K562 (cell line): Measurements from ENCODE around the gene BRD3. TPM values are rescaled to one million over a fixed set of nuclear protein-coding genes. Genes with fewer than 3 reads are reported as not detected.

ENCODE experiments used
- NFRKB ChIP-seq: fragments of 450-650 bp; IDR thresholded peaks from 2 replicates; pipeline ENCODE4 v1.6.1; 2016; ENCODE audit warnings: low read depth
- OTX1 ChIP-seq: fragments of 450-650 bp; formaldehyde crosslinking; IDR thresholded peaks from 2 replicates; pipeline ENCODE4 v1.4.0; 2022; ENCODE audit warnings: mild to moderate bottlenecking
- PRMT5 ChIP-seq: sonication (generic); formaldehyde crosslinking; IDR thresholded peaks from 2 replicates; pipeline ENCODE4 v1.5.0; 2020; ENCODE audit warnings: missing genetic modification reagents
- SAP30 ChIP-seq: fragments of 200-600 bp; sonication (generic); IDR thresholded peaks from 2 replicates; pipeline ENCODE4 v1.6.1; 2012; ENCODE audit warnings: borderline replicate concordance, low read depth, mild to moderate bottlenecking, moderate library complexity, low read length, control low read depth, inconsistent platforms; ENCODE audit not compliant: insufficient read depth, poor library complexity, severe bottlenecking
- TAF1 ChIP-seq: IDR thresholded peaks from 2 replicates; pipeline ENCODE4 v1.6.1; 2011; ENCODE audit warnings: mild to moderate bottlenecking, low read length, moderate library complexity; ENCODE audit not compliant: insufficient read depth, control insufficient read depth, severe bottlenecking; ENCODE audit errors: extremely low read depth
- ZNF347 ChIP-seq: fragments of 450-650 bp; formaldehyde crosslinking; IDR thresholded peaks from 2 replicates; pipeline ENCODE4 v1.4.0; 2020; ENCODE audit warnings: low read depth, mild to moderate bottlenecking, moderate library complexity
- ZNF77 ChIP-seq: fragments of 250-450 bp; sonication (Bioruptor Pico); IDR thresholded peaks from 2 replicates; pipeline ENCODE4 v1.5.0; 2020
- polyA plus RNA-seq, 8 experiments: library from polyadenylated mRNA; depleted of rRNA in 4 of 8; stranded (reverse) in 5 of 8; unstranded in 3 of 8; fragments of >200 nt; fragmentation: Nextera tagmentation in 2 of 8; fragmentation: Illumina TruSeq in 1 of 8; extraction: Ambion mirVana in 2 of 8; extraction: Trizol in 1 of 8; gene quantifications; 2 replicates each; pipeline versions ENCODE4 v1.2.1 to v1.2.3, GENCODE V29; 2011 to 2014; ENCODE audit warnings: inconsistent platforms in 1 of 8, missing spikeins in 1 of 8
- total RNA-seq, 7 experiments: library from RNA; depleted of rRNA in 6 of 7; stranded (reverse); fragments of >200 nt in 6 of 7; fragmentation: Illumina TruSeq in 2 of 7; extraction: Trizol in 2 of 7; gene quantifications; 2 replicates each; pipeline versions ENCODE4 v1.2.1 to v1.2.3, GENCODE V29; 2011 to 2021; ENCODE audit warnings: low replicate concordance in 1 of 7
- TF ChIP-seq, protein P1 (sequence below), 2 experiments: fragments of 450-650 bp; IDR thresholded peaks; 2 replicates each; pipeline ENCODE4 v1.6.1; 2016; ENCODE audit warnings: mild to moderate bottlenecking in 2 of 2, borderline replicate concordance in 1 of 2, low read depth in 1 of 2, moderate library complexity in 1 of 2
- TF ChIP-seq, protein P2 (sequence below): fragments of 450-650 bp; formaldehyde crosslinking; IDR thresholded peaks from 2 replicates; pipeline ENCODE4 v1.4.0; 2020; ENCODE audit warnings: mild to moderate bottlenecking
- TF ChIP-seq, protein P3 (sequence below): fragments of 250-450 bp; sonication (Bioruptor Pico); IDR thresholded peaks from 2 replicates; pipeline ENCODE4 v1.4.0; 2020; ENCODE audit warnings: mild to moderate bottlenecking
- TF ChIP-seq, protein P4 (sequence below), 2 experiments: fragments of 450-650 bp in 1 of 2; IDR thresholded peaks; 2 replicates each; pipeline ENCODE4 v1.6.1; 2011 to 2017; ENCODE audit warnings: low read depth in 2 of 2, antibody characterized with exemption in 1 of 2, borderline replicate concordance in 1 of 2, low read length in 1 of 2, mild to moderate bottlenecking in 1 of 2, mixed read lengths in 1 of 2; ENCODE audit not compliant: control insufficient read depth in 1 of 2

BRD3 gene
- total and polyA plus RNA-seq, 9 of the 15 experiments (the other 6 are each of a cell fraction or from before 2014, with no cell fraction given): 0.82 to 37.1 (median 4.2) TPM

DNA sequence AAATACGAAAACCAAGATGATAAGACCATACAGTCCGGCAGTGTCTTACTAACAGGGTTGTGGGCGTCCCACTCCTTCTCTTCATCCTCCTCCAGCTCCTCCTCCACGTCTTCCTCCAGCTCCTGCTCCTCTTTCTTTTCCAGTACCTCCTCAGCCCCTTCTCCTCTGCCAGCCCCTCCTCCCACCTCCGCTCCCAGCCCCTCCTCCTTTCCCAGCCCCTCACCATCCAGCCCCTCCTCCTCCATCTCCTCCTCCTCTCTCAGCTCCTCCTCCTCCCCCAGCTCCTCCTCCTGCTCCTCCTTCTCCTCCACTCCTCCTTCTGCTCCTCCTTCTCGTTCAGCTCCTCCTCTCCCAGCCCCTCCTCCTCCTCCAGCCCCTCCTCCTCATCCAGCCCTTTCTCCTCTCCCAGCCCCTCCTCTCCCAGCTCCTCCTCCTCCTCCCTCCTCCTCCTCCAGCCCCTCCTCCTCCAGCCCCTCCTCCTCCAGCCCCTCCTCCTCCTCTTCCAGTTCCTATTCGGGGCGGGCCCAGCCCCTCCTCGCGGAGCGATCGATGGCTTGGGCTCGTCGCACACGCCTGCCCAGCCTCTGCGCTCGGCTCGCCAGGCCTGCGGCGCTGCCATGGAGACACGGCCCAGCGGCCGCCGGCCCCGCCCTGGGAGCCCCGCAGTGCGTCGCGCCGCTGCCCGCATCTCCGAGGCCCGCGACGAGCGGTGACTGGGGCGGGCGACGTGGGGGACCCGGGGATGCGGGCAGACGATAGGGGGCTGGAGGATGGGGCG is 42.8 kb downstream of the BRD3 start, which contains the start of gene BRD3OS (continued):
- TF ChIP-seq, protein P1, sequence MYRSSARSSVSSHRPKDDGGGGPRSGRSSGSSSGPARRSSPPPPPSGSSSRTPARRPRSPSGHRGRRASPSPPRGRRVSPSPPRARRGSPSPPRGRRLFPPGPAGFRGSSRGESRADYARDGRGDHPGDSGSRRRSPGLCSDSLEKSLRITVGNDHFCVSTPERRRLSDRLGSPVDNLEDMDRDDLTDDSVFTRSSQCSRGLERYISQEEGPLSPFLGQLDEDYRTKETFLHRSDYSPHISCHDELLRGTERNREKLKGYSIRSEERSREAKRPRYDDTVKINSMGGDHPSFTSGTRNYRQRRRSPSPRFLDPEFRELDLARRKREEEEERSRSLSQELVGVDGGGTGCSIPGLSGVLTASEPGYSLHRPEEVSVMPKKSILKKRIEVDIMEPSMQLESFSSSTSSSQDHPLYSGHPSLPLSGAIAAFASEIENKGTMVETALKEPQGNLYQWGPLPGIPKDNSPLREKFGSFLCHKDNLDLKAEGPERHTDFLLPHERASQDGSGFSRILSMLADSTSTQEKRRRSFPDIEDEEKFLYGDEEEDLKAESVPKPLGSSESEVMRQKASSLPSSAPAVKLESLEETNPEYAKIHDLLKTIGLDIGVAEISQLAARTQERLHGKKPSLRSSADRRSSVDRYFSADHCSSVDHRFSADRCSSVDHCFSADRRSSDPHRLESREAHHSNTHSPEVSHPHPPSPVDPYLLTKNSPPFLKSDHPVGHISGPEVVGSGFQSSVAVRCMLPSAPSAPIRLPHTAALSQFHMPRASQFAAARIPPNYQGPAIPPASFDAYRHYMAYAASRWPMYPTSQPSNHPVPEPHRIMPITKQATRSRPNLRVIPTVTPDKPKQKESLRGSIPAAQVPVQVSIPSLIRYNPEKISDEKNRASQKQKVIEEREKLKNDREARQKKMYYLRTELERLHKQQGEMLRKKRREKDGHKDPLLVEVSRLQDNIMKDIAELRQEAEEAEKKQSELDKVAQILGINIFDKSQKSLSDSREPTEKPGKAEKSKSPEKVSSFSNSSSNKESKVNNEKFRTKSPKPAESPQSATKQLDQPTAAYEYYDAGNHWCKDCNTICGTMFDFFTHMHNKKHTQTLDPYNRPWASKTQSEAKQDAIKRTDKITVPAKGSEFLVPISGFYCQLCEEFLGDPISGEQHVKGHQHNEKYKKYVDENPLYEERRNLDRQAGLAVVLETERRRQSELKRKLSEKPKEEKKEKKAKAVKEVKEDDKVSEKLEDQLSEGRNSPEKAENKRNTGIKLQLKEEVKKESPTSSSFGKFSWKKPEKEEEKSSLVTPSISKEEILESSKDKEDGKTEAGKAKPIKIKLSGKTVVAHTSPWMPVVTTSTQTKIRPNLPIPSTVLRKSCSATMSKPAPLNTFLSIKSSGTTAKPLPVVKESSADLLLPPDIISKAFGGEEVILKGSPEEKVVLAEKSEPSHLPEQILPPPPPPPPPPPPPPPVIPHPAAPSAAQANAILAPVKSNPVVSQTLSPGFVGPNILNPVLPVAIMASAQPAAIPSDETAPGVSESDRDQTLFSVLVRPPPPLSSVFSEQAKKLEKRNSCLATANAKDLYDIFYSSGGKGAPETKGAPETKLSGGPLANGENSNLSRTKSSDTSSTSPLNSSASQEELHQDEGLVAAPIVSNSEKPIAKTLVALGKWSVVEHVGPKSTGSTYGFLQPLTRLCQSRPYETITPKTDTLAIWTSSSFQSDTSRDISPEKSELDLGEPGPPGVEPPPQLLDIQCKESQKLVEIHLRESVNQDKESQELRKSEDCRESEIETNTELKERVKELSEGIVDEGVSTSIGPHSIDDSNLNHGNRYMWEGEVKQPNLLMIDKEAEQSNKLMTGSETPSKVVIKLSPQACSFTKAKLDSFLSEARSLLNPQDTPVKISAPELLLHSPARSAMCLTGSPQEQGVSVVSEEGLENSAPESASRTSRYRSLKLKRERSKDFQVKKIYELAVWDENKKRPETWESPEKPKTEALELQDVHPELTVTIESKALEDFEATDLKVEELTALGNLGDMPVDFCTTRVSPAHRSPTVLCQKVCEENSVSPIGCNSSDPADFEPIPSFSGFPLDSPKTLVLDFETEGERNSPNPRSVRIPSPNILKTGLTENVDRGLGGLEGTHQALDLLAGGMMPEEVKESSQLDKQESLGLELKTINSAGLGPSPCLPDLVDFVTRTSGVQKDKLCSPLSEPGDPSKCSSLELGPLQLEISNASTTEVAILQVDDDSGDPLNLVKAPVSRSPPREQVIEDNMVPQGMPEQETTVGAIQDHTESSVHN (IDR thresholded peaks at IDR 0.05; ENCODE audit: borderline replicate concordance in 1 of 2, low read depth in 1 of 2): no peak
- TF ChIP-seq TAF1: no peak
- TF ChIP-seq, protein P2, sequence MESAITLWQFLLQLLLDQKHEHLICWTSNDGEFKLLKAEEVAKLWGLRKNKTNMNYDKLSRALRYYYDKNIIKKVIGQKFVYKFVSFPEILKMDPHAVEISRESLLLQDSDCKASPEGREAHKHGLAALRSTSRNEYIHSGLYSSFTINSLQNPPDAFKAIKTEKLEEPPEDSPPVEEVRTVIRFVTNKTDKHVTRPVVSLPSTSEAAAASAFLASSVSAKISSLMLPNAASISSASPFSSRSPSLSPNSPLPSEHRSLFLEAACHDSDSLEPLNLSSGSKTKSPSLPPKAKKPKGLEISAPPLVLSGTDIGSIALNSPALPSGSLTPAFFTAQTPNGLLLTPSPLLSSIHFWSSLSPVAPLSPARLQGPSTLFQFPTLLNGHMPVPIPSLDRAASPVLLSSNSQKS (CRISPR knock-in tag): no peak
- TF ChIP-seq ZNF347 (CRISPR knock-in tag): no peak
- no peak for TF ChIP-seq ZNF77
- TF ChIP-seq NFRKB: no peak
- peak; percentile 36 for TF ChIP-seq SAP30
- TF ChIP-seq, protein P3, sequence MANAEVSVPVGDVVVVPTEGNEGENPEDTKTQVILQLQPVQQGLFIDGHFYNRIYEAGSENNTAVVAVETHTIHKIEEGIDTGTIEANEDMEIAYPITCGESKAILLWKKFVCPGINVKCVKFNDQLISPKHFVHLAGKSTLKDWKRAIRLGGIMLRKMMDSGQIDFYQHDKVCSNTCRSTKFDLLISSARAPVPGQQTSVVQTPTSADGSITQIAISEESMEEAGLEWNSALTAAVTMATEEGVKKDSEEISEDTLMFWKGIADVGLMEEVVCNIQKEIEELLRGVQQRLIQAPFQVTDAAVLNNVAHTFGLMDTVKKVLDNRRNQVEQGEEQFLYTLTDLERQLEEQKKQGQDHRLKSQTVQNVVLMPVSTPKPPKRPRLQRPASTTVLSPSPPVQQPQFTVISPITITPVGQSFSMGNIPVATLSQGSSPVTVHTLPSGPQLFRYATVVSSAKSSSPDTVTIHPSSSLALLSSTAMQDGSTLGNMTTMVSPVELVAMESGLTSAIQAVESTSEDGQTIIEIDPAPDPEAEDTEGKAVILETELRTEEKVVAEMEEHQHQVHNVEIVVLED (CRISPR knock-in tag): peak; percentile 92
- TF ChIP-seq PRMT5: no peak
- TF ChIP-seq, protein P4, sequence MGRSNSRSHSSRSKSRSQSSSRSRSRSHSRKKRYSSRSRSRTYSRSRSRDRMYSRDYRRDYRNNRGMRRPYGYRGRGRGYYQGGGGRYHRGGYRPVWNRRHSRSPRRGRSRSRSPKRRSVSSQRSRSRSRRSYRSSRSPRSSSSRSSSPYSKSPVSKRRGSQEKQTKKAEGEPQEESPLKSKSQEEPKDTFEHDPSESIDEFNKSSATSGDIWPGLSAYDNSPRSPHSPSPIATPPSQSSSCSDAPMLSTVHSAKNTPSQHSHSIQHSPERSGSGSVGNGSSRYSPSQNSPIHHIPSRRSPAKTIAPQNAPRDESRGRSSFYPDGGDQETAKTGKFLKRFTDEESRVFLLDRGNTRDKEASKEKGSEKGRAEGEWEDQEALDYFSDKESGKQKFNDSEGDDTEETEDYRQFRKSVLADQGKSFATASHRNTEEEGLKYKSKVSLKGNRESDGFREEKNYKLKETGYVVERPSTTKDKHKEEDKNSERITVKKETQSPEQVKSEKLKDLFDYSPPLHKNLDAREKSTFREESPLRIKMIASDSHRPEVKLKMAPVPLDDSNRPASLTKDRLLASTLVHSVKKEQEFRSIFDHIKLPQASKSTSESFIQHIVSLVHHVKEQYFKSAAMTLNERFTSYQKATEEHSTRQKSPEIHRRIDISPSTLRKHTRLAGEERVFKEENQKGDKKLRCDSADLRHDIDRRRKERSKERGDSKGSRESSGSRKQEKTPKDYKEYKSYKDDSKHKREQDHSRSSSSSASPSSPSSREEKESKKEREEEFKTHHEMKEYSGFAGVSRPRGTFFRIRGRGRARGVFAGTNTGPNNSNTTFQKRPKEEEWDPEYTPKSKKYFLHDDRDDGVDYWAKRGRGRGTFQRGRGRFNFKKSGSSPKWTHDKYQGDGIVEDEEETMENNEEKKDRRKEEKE (IDR thresholded peaks at IDR 0.05; ENCODE audit: borderline replicate concordance in 1 of 2, control insufficient read depth in 1 of 2, low read depth in 2 of 2, low read length in 1 of 2): no peak
- TF ChIP-seq OTX1: peak; percentile 67; the same call in 1 of the 2 replicates
